ENCODE data around the gene ARFGAP2. TPM values are rescaled to one million over a fixed set of nuclear protein-coding genes. Genes with fewer than 3 reads are reported as not detected.

ARFGAP2 gene
- total and polyA plus RNA-seq, 2 of the 8 experiments (the other 6 are each of a cell fraction or from before 2014, with no cell fraction given) = 50.2 to 64.0 TPM

- Histone ChIP-seq H2BK15ac (ENCODE audit: low read length) (no peak overlapping the region), H3K27me3 (replicated peaks in 1 of 4; ENCODE audit: control insufficient read depth in 3 of 4, extremely low read depth in 1 of 4, insufficient read depth in 3 of 4, low read length in 3 of 4) (no peaks in the 10 kb centered on the region), H3K23ac (ENCODE audit: insufficient read length) (no peak overlapping the region), H3K4me3 (ENCODE audit: extremely low read depth in 1 of 4, insufficient read depth in 2 of 4, low read depth in 3 of 4, low read length in 4 of 4) (no peak overlapping the region), H3K14ac (ENCODE audit: insufficient read length) (no peak overlapping the region), H3K4me2 (ENCODE audit: insufficient read depth in 1 of 2, low read depth in 2 of 2, low read length in 2 of 2) (no peak overlapping the region), H3K27ac (ENCODE audit: low read depth, low read length) (no peak overlapping the region), H3K79me2 (ENCODE audit: control insufficient read depth in 1 of 2, insufficient read depth in 2 of 2, low read length in 2 of 2) (no peaks in the 10 kb centered on the region), H4K5ac (ENCODE audit: insufficient read length, low read depth, low read length) (no peak overlapping the region), H3K4ac (replicated peaks; ENCODE audit: insufficient read length, low read depth, low read length) (no peak overlapping the region), H3K23me2 (ENCODE audit: low read depth, low read length) (no peaks in the 10 kb centered on the region), H3K79me1 (ENCODE audit: low read depth, low read length) (no peaks in the 10 kb centered on the region; the same call in 1 of the 2 replicates), H4K8ac (ENCODE audit: extremely low read depth, insufficient read depth, low read length) (no peak overlapping the region), H3K9ac (replicated peaks in 1 of 4; ENCODE audit: extremely low read depth in 1 of 4, low read depth in 3 of 4, low read length in 3 of 4) (no peak overlapping the region), H2AK5ac (ENCODE audit: low read depth, low read length) (no peak overlapping the region), H4K91ac (replicated peaks; ENCODE audit: insufficient read length, low read length) (no peak overlapping the region), H3K56ac (replicated peaks; ENCODE audit: insufficient read length, low read depth, low read length) (no peak overlapping the region), H3K18ac (ENCODE audit: extremely low read depth, low read length) (no peak overlapping the region), H3K9me3 (ENCODE audit: insufficient read depth in 2 of 2, low read depth in 1 of 2, low read length in 1 of 2) (no peaks in the 10 kb centered on the region), H2BK20ac (ENCODE audit: low read length) (no peak overlapping the region), H2AFZ (ENCODE audit: low read length) (no peak overlapping the region), H3K4me1 (replicated peaks in 1 of 4; ENCODE audit: control insufficient read depth in 3 of 4, insufficient read depth in 4 of 4, low read length in 3 of 4) (no peaks in the 10 kb centered on the region), H3K36me3 (ENCODE audit: control insufficient read depth in 2 of 4, insufficient read depth in 4 of 4, low read length in 3 of 4) (peaks cover 26 to 52% (median 38%) of the 10 kb centered on the region in 4 experiments; a peak in 7 of 8 replicates), H2BK5ac (ENCODE audit: low read depth, low read length) (no peak overlapping the region), H2BK12ac (ENCODE audit: low read depth, low read length) (no peak overlapping the region), H4K20me1 (replicated peaks in 1 of 2; ENCODE audit: control insufficient read depth in 1 of 2, insufficient read depth in 2 of 2, low read length in 2 of 2) (peaks cover 3 to 10% of the 10 kb centered on the region in 2 experiments), H2BK120ac (replicated peaks; ENCODE audit: low read depth, low read length) (no peak overlapping the region)
- CTCF ChIA-PET (ENCODE audit: partially characterized antibody) = interaction anchor here (0.6 to 1.3 kb wide), 4 partner anchors 14 to 184 kb away, joined by 3 to 5 read pairs (median 4); no protein-coding TSS in a partner anchor
- FAIRE-seq = no peak
- 88% methylated on average over 16 of the region's 16 CpGs; no CpG with 5 or more reads in 1 of the 2 experiments for WGBS, 2 experiments (ENCODE audit: extremely low coverage in 1 of 2, insufficient coverage in 1 of 2, insufficient read length in 1 of 2, insufficient replicate concordance in 2 of 2, low coverage in 1 of 2, low lambda C conversion rate in 2 of 2, missing lambda C conversion rate in 1 of 2)
- POLR2A ChIA-PET (ENCODE audit: partially characterized antibody) = interaction anchor here (1.0 to 1.3 kb wide), 2 partner anchors 9 to 10 kb away, joined by 4 to 5 read pairs; no protein-coding TSS in a partner anchor
- TF ChIP-seq YY1 (IDR thresholded peaks at IDR 0.05; ENCODE audit: low read depth, low read length) (no peak), RAD21 (IDR thresholded peaks at IDR 0.05 in 1 of 2, conservative IDR thresholded peaks at IDR 0.05 in 1 of 2; ENCODE audit: low read depth in 2 of 2, low read length in 2 of 2) (no peak), ZNF274 (IDR thresholded peaks at IDR 0.05; ENCODE audit: borderline replicate concordance, extremely low read depth, low read length) (no peak)
- no peak for DNase-seq (ENCODE audit: low read depth in 1 of 2, low spot score in 2 of 2)
Measured at GRCh38 chr11:47165253-47165840, 11.3 kb downstream of the ARFGAP2 start.
